ENCODE data around the gene ZBTB8A.
"Not testable (repeated sequence)": the region's sequence is repeated elsewhere in the genome, so short reads cannot be mapped to it uniquely, and the experiment has no call there.

ZBTB8A gene

GRCh38 chr1:32536764-32537163, 2.5 kb upstream of the ZBTB8A start:
- DNase-seq (ENCODE audit: low read depth, low spot score): no peak

- no peak for DNase-seq (ENCODE audit: low read depth, low spot score)
Measured at GRCh38 chr1:32539584-32540571, 651 bp downstream of the ZBTB8A start.

GRCh38 chr1:32540605-32541004, 1.4 kb downstream of the ZBTB8A start:
- no peak for DNase-seq (ENCODE audit: low read depth, low spot score)

GRCh38 chr1:32541064-32541566, 1.9 kb downstream of the ZBTB8A start:
- no peak for DNase-seq (ENCODE audit: low read depth, low spot score)

- DNase-seq (ENCODE audit: low read depth, low spot score): no peak
Measured at GRCh38 chr1:32546611-32547010, 7.4 kb downstream of the ZBTB8A start.

- DNase-seq (ENCODE audit: low read depth, low spot score): no peak
Measured at GRCh38 chr1:32549616-32550015, 10.4 kb downstream of the ZBTB8A start.

GRCh38 chr1:32554288-32554687, 15.1 kb downstream of the ZBTB8A start:
- DNase-seq (ENCODE audit: low read depth, low spot score): no peak

- DNase-seq (ENCODE audit: low read depth, low spot score): not testable (repeated sequence)
Measured at GRCh38 chr1:32557035-32557434, 17.8 kb downstream of the ZBTB8A start.

- no peak for DNase-seq (ENCODE audit: low read depth, low spot score)
Measured at GRCh38 chr1:32557812-32558211, 18.6 kb downstream of the ZBTB8A start.

GRCh38 chr1:32568929-32569328, 29.7 kb downstream of the ZBTB8A start:
- no peak for DNase-seq (ENCODE audit: low read depth, low spot score)

GRCh38 chr1:32580348-32581017, 41.3 kb downstream of the ZBTB8A start:
- DNase-seq (ENCODE audit: low read depth, low spot score): no peak

- DNase-seq (ENCODE audit: low read depth, low spot score): no peak
Measured at GRCh38 chr1:32592943-32593342, 53.7 kb downstream of the ZBTB8A start.

GRCh38 chr1:32600034-32600433, 60.8 kb downstream of the ZBTB8A start:
- no peak for DNase-seq (ENCODE audit: low read depth, low spot score)

GRCh38 chr1:32605711-32606424, 66.6 kb downstream of the ZBTB8A start:
- no peak for DNase-seq (ENCODE audit: low read depth, low spot score)

GRCh38 chr1:32606565-32607371, 67.5 kb downstream of the ZBTB8A start:
- DNase-seq (ENCODE audit: low read depth, low spot score): no peak

GRCh38 chr1:32609180-32609579, 70.0 kb downstream of the ZBTB8A start:
- no peak for DNase-seq (ENCODE audit: low read depth, low spot score)

GRCh38 chr1:32611859-32612188, 72.6 kb downstream of the ZBTB8A start:
- DNase-seq (ENCODE audit: low read depth, low spot score): no peak

- DNase-seq (ENCODE audit: low read depth, low spot score): no peak
Measured at GRCh38 chr1:32612189-32612881, 73.1 kb downstream of the ZBTB8A start.

- no peak for DNase-seq (ENCODE audit: low read depth, low spot score)
Measured at GRCh38 chr1:32613472-32613871, 74.2 kb downstream of the ZBTB8A start.

- no peak for DNase-seq (ENCODE audit: low read depth, low spot score)
Measured at GRCh38 chr1:32618673-32619221, 79.5 kb downstream of the ZBTB8A start.

Data from activated CD4-positive, CD25-positive, alpha-beta regulatory T cell treated with anti-CD3 and anti-CD28 coated beads, Interleukin-2, amount 50 U/mL, for 16 hours (primary cell).